Breast epithelium (tissue), 4 donors: ENCODE results near the gene LSAMP. TPM values are rescaled to one million over a fixed set of nuclear protein-coding genes. Genes with fewer than 3 reads are reported as not detected.

Source experiments
- DNase-seq, 2 donors: peaks; one replicate each; pipeline ENCODE4 v3.0.0-alpha.2; 2019; ENCODE audit warnings: low spot score in 2 of 2
- H3K27ac ChIP-seq, 2 donors: fragments of 200-600 bp; sonication (generic) in 1 of 2; one replicate each; pipeline ENCODE4 v1.5.1; 2016 to 2019; ENCODE audit warnings: mild to moderate bottlenecking in 1 of 2
- H3K27me3 ChIP-seq, 2 donors: fragments of 200-600 bp; sonication (generic) in 1 of 2; one replicate each; pipeline versions ENCODE4 v1.5.1 to v1.6.0; 2017 to 2019; ENCODE audit warnings: control low read depth in 1 of 2, mild to moderate bottlenecking in 1 of 2
- H3K36me3 ChIP-seq: fragments of 200-600 bp; one replicate; pipeline ENCODE4 v1.5.1; 2019
- H3K4me1 ChIP-seq, 2 donors: fragments of 200-600 bp; sonication (generic); one replicate each; pipeline ENCODE4 v1.5.1; 2016 to 2019; ENCODE audit warnings: control low read depth in 1 of 2
- H3K4me3 ChIP-seq, 3 donors: fragments of 200-600 bp; sonication (generic); 1 replicate in 2 of 3; 2 replicates in 1 of 3; pipeline ENCODE4 v1.5.1; 2016 to 2019; ENCODE audit warnings: mild to moderate bottlenecking in 3 of 3, moderate library complexity in 2 of 3
- H3K9me3 ChIP-seq, 2 donors: fragments of 200-600 bp; sonication (generic) in 1 of 2; one replicate each; pipeline ENCODE4 v1.5.1; 2016 to 2019; ENCODE audit warnings: control low read depth in 1 of 2
- POLR2A ChIP-seq: fragments of 450-650 bp; IDR thresholded peaks from one replicate; pipeline ENCODE4 v1.6.1; 2016; ENCODE audit warnings: antibody characterized with exemption, mild to moderate bottlenecking, moderate library complexity
- POLR2AphosphoS5 ChIP-seq, 3 donors: sonication (generic); formaldehyde crosslinking; IDR thresholded peaks; one replicate each; pipeline ENCODE4 v1.6.1; 2017; ENCODE audit warnings: antibody characterized with exemption in 3 of 3
- intact Hi-C: fragments of 100-400 bp; cut with DNase I; formaldehyde crosslinking; loops from one replicate; pipeline ENCODE4 v1.15.1; 2023; ENCODE audit warnings: low total_unique reads
- total RNA-seq, 3 donors: library from RNA; depleted of rRNA; stranded (reverse); fragments of >200 nt; gene quantifications; one replicate each; pipeline ENCODE4 v1.1.0, GENCODE V29; 2016
- TF ChIP-seq, protein P1 (sequence below), 3 donors: fragments of 450-650 bp; IDR thresholded peaks; one replicate each; pipeline ENCODE4 v1.5.1; 2016 to 2017; ENCODE audit warnings: antibody characterized with exemption in 3 of 3, mild to moderate bottlenecking in 3 of 3, moderate library complexity in 3 of 3

The LSAMP gene
- total RNA-seq, 3 donors from 2014 or later, result 1.6 to 3.8 (median 3.5) TPM

DNA sequence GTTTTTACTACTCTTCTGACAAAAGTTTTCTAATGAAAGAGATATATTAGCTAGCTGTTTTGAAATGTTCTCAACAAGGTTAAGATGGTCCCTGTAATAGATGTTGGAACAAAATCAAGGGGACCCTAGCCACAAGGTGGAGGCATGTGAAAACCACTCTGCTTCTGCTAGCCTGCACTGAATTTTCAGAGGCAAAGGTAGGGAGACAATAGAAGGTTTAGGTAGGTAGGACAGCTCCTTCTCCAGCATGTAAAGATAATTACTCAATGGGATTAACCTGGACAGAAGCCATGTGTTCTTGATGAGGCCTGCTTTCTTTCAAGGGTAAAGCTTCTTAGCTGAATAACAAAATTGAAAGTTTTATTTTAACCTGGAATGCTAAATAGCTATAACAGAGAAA lies 333.5 kb downstream of the LSAMP start:
- intact Hi-C loops, result no loop called here
- no peaks in the 10 kb centered on the region for H3K4me1 ChIP-seq
- no peaks in the 10 kb centered on the region for H3K27me3 ChIP-seq
- no peaks in the 10 kb centered on the region for H3K36me3 ChIP-seq
- DNase-seq, result no peak
- no peaks in the 10 kb centered on the region for H3K9me3 ChIP-seq
- H3K27ac ChIP-seq, result no peak overlapping the region
- TF ChIP-seq POLR2AphosphoS5 (IDR thresholded peaks at IDR 0.05) (no peak), POLR2A (no peak)
- TF ChIP-seq, protein P1, sequence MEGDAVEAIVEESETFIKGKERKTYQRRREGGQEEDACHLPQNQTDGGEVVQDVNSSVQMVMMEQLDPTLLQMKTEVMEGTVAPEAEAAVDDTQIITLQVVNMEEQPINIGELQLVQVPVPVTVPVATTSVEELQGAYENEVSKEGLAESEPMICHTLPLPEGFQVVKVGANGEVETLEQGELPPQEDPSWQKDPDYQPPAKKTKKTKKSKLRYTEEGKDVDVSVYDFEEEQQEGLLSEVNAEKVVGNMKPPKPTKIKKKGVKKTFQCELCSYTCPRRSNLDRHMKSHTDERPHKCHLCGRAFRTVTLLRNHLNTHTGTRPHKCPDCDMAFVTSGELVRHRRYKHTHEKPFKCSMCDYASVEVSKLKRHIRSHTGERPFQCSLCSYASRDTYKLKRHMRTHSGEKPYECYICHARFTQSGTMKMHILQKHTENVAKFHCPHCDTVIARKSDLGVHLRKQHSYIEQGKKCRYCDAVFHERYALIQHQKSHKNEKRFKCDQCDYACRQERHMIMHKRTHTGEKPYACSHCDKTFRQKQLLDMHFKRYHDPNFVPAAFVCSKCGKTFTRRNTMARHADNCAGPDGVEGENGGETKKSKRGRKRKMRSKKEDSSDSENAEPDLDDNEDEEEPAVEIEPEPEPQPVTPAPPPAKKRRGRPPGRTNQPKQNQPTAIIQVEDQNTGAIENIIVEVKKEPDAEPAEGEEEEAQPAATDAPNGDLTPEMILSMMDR (IDR thresholded peaks at IDR 0.05), result no peak
- H3K4me3 ChIP-seq, result no peak overlapping the region

DNA sequence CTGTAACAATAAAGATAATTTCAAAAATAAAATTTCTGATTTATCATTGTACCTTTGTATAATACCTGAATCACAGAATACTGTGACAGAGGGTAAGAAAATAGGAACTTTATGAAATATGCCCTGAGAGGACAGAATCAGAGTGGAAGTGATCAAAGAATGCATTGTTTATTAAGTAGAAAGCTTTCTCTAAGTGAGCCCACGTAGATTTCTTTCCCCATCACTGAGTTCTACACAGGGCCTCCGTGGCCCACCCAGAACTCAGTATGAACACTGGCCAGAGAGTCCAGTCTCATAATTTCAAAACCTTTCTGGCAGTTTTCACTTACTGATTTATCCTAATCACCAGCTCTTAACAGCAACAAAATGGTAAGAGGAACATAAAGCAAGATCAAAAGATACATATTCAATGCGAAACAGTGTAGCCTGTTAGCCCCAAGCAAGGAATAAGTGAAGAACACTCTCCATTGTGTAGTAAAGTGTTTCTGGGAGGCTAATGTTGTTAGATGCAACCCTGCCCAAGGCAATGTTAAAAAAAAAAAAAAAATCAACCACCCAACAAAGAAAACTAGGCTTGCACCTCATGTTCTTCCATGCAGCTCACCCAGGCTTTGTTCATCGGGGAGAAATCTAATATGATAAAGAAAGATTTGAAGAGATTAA lies 341.3 kb downstream of the LSAMP start:
- Histone ChIP-seq H3K9me3 (no peaks in the 10 kb centered on the region), H3K4me1 (no peaks in the 10 kb centered on the region), H3K27me3 (no peaks in the 10 kb centered on the region), H3K4me3 (no peak overlapping the region), H3K36me3 (no peaks in the 10 kb centered on the region), H3K27ac (no peak overlapping the region)
- intact Hi-C loops, result no loop called here
- TF ChIP-seq, protein P1 (IDR thresholded peaks at IDR 0.05), result no peak
- TF ChIP-seq POLR2A, result no peak
- TF ChIP-seq POLR2AphosphoS5 (IDR thresholded peaks at IDR 0.05), result no peak
- no peak for DNase-seq

DNA sequence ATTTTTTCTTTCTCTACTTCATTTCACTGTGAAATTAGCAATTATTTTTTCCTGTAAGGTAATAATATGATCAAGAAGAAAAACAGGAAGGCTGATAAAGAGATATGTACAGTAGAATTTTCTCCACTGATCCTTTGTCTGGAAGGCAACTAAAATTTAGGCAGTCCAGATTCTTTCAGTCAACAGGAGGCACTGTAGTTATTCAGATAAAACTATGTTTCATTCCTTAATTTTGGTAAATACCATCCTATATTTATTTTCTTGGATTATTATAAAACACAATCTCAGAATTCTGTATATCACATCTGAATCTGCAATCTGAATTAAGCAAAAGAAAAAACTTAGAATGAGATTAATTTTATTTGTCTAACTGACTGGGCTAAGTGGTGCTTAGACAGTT lies 343.2 kb downstream of the LSAMP start:
- no peak overlapping the region for H3K27ac ChIP-seq
- DNase-seq, result no peak
- intact Hi-C loops, result no loop called here

DNA sequence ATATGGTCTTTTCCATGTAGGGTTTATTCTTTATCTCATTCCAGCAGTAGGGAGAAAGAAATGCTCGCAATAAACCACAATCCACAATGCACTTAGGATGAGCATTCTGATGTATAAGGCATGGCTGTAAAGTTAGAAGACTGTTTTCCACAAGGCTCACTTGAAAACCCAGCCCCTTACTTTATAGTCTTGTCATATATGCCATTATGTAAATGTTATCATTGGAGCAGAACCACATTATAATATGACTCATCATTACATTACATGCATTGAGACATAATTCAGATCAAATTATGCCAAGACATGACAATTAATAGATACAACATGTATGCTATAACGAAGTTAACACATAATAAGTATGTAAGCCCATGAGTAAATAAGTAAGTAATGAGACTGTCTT lies 348.1 kb downstream of the LSAMP start:
- Histone ChIP-seq H3K9me3 (no peaks in the 10 kb centered on the region), H3K4me3 (no peak overlapping the region), H3K27me3 (no peaks in the 10 kb centered on the region), H3K4me1 (no peaks in the 10 kb centered on the region), H3K27ac (no peak overlapping the region), H3K36me3 (no peaks in the 10 kb centered on the region)
- intact Hi-C loops, result no loop called here
- DNase-seq, result no peak
- no peak for TF ChIP-seq POLR2AphosphoS5 (IDR thresholded peaks at IDR 0.05)
- TF ChIP-seq, protein P1 (IDR thresholded peaks at IDR 0.05), result no peak
- no peak for TF ChIP-seq POLR2A

More for the DNA sequence above, 343.2 kb downstream of the LSAMP start:
- no peak overlapping the region for H3K4me3 ChIP-seq
- no peak for TF ChIP-seq POLR2AphosphoS5 (IDR thresholded peaks at IDR 0.05)
- TF ChIP-seq, protein P1 (IDR thresholded peaks at IDR 0.05), result no peak
- TF ChIP-seq POLR2A, result no peak
- H3K9me3 ChIP-seq, result no peaks in the 10 kb centered on the region
- H3K27me3 ChIP-seq, result no peaks in the 10 kb centered on the region
- H3K36me3 ChIP-seq, result no peaks in the 10 kb centered on the region
- no peaks in the 10 kb centered on the region for H3K4me1 ChIP-seq

DNA sequence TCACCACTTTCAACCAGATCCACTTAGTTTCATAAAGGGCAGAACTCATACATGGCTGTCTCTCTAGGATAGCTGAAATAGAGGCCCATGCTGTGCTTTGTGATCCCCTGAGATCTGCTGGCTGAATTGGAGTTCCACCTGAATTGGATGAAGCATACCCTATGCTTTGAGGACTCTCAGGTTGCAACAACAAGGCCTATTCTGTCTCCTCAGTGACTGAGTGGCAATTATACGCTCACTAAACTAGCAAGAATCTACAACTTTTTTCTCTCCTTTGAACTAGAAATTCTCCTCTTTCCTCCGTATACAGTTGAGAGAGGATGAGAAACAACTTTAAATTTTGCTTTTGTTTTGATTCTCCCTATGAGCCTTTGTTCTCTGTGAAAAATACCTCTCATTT lies 348.7 kb downstream of the LSAMP start:
- TF ChIP-seq, protein P1 (IDR thresholded peaks at IDR 0.05), result no peak
- no peak for TF ChIP-seq POLR2A
- no peak for TF ChIP-seq POLR2AphosphoS5 (IDR thresholded peaks at IDR 0.05)
- no peaks in the 10 kb centered on the region for H3K27me3 ChIP-seq
- intact Hi-C loops, result no loop called here
- no peak for DNase-seq
- no peak overlapping the region for H3K4me3 ChIP-seq
- no peaks in the 10 kb centered on the region for H3K4me1 ChIP-seq
- no peaks in the 10 kb centered on the region for H3K36me3 ChIP-seq
- no peak overlapping the region for H3K27ac ChIP-seq
- H3K9me3 ChIP-seq, result no peaks in the 10 kb centered on the region
